Nephron progenitor cell (in vitro differentiated cells): ENCODE measurements around the gene SYK.

Experiments used
- DNase-seq: peaks from one replicate; pipeline ENCODE4 v3.0.0; 2021
- H3K27ac Mint-ChIP-seq: 2 replicates; pipeline ENCODE4 v1.8.0; 2021; ENCODE audit warnings: mild to moderate bottlenecking, moderate library complexity, mixed read lengths
- H3K27me3 Mint-ChIP-seq: 2 replicates; pipeline ENCODE4 v1.8.0; 2021; ENCODE audit warnings: mild to moderate bottlenecking, low read depth, mixed read lengths; ENCODE audit not compliant: poor library complexity
- H3K36me3 Mint-ChIP-seq: 2 replicates; pipeline ENCODE4 v1.8.0; 2021; ENCODE audit warnings: low read depth, mixed read lengths
- H3K4me1 Mint-ChIP-seq: 2 replicates; pipeline ENCODE4 v1.8.0; 2021; ENCODE audit warnings: mixed read lengths
- H3K4me3 Mint-ChIP-seq: 2 replicates; pipeline ENCODE4 v1.8.0; 2021; ENCODE audit warnings: mild to moderate bottlenecking, moderate library complexity, mixed read lengths
- H3K9me3 Mint-ChIP-seq: 2 replicates; pipeline ENCODE4 v1.8.0; 2021; ENCODE audit warnings: mild to moderate bottlenecking, moderate library complexity, mixed read lengths
- TF ChIP-seq, protein P1 (sequence below): fragments of 200-600 bp; sonication (generic); IDR thresholded peaks from 2 replicates; pipeline ENCODE4 v1.5.0; 2021; ENCODE audit warnings: antibody characterized with exemption

SYK gene

DNA sequence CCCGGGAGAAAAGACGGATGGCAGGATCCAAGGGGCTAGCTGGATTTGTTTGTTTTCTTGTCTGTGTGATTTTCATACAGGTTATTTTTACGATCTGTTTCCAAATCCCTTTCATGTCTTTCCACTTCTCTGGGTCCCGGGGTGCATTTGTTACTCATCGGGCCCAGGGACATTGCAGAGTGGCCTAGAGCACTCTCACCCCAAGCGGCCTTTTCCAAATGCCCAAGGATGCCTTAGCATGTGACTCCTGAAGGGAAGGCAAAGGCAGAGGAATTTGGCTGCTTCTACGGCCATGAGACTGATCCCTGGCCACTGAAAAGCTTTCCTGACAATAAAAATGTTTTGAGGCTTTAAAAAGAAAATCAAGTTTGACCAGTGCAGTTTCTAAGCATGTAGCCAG is 94.2 kb downstream of the SYK start:
- peaks cover 1% of the 10 kb centered on the region for H3K9me3 Mint-ChIP-seq
- no peaks in the 10 kb centered on the region for H3K36me3 Mint-ChIP-seq
- no peak overlapping the region for H3K27ac Mint-ChIP-seq
- TF ChIP-seq, protein P1, sequence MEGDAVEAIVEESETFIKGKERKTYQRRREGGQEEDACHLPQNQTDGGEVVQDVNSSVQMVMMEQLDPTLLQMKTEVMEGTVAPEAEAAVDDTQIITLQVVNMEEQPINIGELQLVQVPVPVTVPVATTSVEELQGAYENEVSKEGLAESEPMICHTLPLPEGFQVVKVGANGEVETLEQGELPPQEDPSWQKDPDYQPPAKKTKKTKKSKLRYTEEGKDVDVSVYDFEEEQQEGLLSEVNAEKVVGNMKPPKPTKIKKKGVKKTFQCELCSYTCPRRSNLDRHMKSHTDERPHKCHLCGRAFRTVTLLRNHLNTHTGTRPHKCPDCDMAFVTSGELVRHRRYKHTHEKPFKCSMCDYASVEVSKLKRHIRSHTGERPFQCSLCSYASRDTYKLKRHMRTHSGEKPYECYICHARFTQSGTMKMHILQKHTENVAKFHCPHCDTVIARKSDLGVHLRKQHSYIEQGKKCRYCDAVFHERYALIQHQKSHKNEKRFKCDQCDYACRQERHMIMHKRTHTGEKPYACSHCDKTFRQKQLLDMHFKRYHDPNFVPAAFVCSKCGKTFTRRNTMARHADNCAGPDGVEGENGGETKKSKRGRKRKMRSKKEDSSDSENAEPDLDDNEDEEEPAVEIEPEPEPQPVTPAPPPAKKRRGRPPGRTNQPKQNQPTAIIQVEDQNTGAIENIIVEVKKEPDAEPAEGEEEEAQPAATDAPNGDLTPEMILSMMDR = no peak
- peaks cover 7% of the 10 kb centered on the region for H3K27me3 Mint-ChIP-seq
- peaks cover 37% of the 10 kb centered on the region for H3K4me1 Mint-ChIP-seq
- no peak overlapping the region for H3K4me3 Mint-ChIP-seq
- no peak for DNase-seq

DNA sequence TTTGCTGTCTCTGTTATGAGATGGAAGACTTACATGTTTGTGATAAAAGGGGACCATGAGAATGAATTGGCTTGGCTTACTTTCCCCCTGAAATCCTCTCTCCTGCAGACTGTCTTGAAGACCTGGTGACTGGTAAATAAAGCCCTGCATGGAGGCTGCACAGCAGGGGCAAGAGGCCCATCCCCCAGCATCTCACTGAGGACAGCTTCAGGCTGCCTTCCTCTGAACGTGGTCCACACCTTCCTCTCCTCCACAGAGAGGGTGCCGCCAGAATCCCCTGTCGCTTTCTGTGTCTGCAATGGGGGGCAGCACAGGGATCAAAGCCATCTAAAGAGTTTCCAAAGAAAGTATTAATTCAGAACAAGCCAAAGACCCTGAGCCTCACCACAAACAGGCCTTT is 94.6 kb downstream of the SYK start:
- H3K27me3 Mint-ChIP-seq = peaks cover 7% of the 10 kb centered on the region
- H3K4me1 Mint-ChIP-seq = peaks cover 37% of the 10 kb centered on the region
- H3K4me3 Mint-ChIP-seq = no peak overlapping the region
- H3K36me3 Mint-ChIP-seq = no peaks in the 10 kb centered on the region
- TF ChIP-seq, protein P1 = no peak
- peaks cover 5% of the 10 kb centered on the region for H3K9me3 Mint-ChIP-seq
- DNase-seq = no peak
- H3K27ac Mint-ChIP-seq = no peak overlapping the region

DNA sequence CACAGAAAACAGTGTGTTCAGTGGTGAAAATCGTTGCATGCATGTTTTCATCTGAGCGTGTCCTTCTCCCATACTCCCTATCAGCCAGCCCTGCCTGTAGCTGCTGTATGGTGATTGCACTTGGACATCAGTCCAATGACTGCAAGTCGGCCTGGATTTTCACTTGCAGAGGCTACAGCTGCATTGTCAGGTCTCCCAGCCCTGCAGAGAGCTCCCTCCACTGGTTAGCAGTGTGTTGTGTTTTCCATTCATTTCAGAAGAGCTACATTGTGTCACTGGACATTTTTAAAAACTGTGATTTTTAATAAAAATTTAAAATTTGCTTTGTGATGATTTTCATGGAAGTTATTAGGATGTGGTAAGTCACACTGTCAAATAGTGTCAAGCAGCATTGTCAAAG is 96.6 kb downstream of the SYK start:
- peaks cover 2% of the 10 kb centered on the region for H3K36me3 Mint-ChIP-seq
- H3K27me3 Mint-ChIP-seq = peaks cover 7% of the 10 kb centered on the region
- TF ChIP-seq, protein P1 = peak; percentile 12
- H3K4me1 Mint-ChIP-seq = peaks cover 20% of the 10 kb centered on the region
- H3K4me3 Mint-ChIP-seq = no peak overlapping the region
- H3K9me3 Mint-ChIP-seq = peaks cover 19% of the 10 kb centered on the region
- DNase-seq = no peak
- H3K27ac Mint-ChIP-seq = no peak overlapping the region

DNA sequence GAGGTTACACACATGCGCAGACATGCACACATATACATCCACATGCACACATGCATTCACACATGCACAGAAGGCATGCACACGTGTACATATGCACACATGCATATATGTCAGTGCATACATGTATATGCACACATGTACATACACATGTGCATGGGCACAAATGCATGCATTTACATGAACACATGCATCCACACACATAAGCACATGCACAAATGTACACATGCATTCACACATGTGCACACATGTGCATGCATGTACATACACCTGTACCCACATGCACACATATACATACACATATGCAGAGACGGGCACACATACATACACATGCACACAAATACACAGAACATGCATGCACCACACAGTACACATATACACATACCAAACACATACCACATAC is 97.7 kb downstream of the SYK start:
- no peak overlapping the region for H3K27ac Mint-ChIP-seq
- H3K9me3 Mint-ChIP-seq = peaks cover 24% of the 10 kb centered on the region
- TF ChIP-seq, protein P1 = no peak
- H3K27me3 Mint-ChIP-seq = peaks cover 7% of the 10 kb centered on the region
- DNase-seq = no peak
- H3K36me3 Mint-ChIP-seq = peaks cover 6% of the 10 kb centered on the region
- peaks cover 17% of the 10 kb centered on the region for H3K4me1 Mint-ChIP-seq
- no peak overlapping the region for H3K4me3 Mint-ChIP-seq

DNA sequence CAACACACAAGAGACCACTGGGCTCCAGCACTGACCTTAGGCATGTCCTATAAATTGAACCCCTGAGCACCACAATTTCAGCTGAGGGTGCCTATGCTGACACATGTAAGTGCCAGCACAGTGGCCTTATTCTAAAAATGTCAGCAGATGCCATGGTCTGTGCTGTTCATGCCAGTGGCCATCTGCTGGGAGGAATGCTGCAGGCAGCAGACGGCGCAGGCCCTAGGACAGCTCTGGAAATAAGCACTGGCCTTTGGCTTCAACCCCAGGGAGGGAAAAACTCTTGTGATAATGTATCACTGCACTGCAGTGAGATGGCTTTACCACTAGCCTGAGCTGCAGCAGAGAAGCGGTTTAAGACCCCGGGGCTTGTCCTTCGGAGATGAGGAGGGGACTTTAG is 98.5 kb downstream of the SYK start:
- Mint-ChIP-seq H3K27ac (no peak overlapping the region), H3K27me3 (peaks cover 7% of the 10 kb centered on the region), H3K4me1 (peaks cover 12% of the 10 kb centered on the region), H3K4me3 (no peak overlapping the region), H3K9me3 (peaks cover 24% of the 10 kb centered on the region), H3K36me3 (peaks cover 6% of the 10 kb centered on the region)
- TF ChIP-seq, protein P1 = peak; percentile 24
- no peak for DNase-seq

DNA sequence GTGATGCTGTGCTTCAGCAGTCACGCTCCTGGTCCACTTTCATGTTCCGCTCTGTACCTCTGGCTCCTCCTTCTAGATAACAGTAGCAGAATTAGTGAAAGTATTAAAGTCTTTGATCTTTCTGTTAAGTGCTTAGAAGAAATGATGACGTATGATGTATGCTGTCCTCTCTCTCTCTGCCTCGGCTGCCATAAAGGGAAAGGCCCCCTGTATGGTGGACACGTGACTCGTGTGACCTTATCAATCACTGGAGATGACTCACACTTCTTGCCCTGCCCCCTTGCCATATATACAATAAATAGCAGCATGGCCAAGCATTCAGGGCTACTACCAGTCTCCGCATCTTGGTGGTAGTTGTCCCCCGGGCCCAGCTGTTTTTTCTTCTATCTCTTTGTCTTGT is 100.3 kb downstream of the SYK start:
- TF ChIP-seq, protein P1 = no peak
- Mint-ChIP-seq H3K36me3 (peaks cover 6% of the 10 kb centered on the region), H3K9me3 (peaks cover 37% of the 10 kb centered on the region), H3K4me3 (no peak overlapping the region), H3K4me1 (no peaks in the 10 kb centered on the region), H3K27me3 (peaks cover 7% of the 10 kb centered on the region), H3K27ac (no peak overlapping the region)
- DNase-seq = no peak
